Measurements from ENCODE around the gene SHLD1.

Gene SHLD1

DNA sequence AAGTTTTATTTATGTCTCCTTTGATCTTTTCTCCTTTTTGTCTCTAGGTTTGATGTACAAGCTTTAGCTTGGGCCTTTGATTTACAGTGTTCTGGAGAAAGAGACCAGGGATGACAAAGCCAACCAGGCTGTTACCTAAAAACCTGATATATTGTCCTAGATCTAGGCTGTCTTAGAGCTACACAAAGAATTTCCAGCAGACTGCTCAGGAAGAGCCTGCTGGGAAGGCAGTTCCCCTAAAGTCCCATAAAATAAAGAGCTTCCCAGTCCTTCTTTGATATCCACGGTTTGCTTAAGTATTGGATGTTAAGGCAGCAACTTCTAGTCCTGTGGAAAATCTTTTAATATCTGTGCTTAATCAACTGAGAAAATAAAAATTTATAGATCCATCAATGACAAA is 70.5 kb downstream of the SHLD1 start:
- no peaks in the 10 kb centered on the region for H3K36me3 ChIP-seq (ENCODE audit: control insufficient read depth, insufficient read depth, low read length)
- DNase-seq (ENCODE audit: low read depth, low spot score): no peak
- no CpG with 5 or more reads among the region's 1 CpG for WGBS (ENCODE audit: insufficient coverage, insufficient read length)
- H3K9me3 ChIP-seq (ENCODE audit: control insufficient read depth, insufficient read depth, low read length): no peaks in the 10 kb centered on the region
- H3K27me3 ChIP-seq (ENCODE audit: control insufficient read depth, insufficient read depth, low read length): no peaks in the 10 kb centered on the region
- no peak overlapping the region for H3K4me3 ChIP-seq (ENCODE audit: low read length)
- peaks cover 4% of the 10 kb centered on the region; the same call in 1 of the 2 replicates for H3K4me1 ChIP-seq (ENCODE audit: control insufficient read depth, insufficient read depth, low read length)
- H3K27ac ChIP-seq (ENCODE audit: low read length): no peak overlapping the region

DNA sequence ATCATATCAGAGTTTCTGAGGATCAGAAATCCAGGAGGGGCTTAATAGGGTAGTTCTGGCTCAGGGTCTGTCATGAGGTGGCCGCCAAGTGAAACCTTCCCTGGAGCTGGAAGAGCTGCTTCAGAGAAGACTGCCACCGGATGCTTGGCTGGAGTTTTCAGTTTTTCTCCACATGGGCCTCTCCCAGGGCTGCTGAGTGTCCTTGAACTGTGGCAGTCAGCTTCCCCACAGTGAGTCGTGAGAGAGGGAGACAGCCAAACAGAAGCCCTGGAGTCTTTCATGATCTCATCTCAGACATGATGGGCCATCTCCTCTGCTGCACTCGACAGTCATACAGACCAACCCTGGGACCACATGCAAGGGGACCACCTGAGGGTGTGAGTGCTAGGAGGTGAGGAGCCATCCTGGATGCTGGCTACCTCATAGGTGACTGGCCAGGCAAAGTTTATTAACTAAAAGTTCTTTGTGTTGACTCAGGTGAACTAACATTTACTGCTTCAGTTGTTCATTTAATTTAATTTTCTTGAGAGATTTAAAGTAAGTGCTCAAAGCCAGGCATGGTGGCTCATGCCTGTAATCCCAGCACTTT is 71.5 kb downstream of the SHLD1 start:
- Histone ChIP-seq H3K4me3 (ENCODE audit: low read length) (no peak overlapping the region), H3K27me3 (ENCODE audit: control insufficient read depth, insufficient read depth, low read length) (no peaks in the 10 kb centered on the region), H3K36me3 (ENCODE audit: control insufficient read depth, insufficient read depth, low read length) (no peaks in the 10 kb centered on the region), H3K9me3 (ENCODE audit: control insufficient read depth, insufficient read depth, low read length) (no peaks in the 10 kb centered on the region), H3K4me1 (ENCODE audit: control insufficient read depth, insufficient read depth, low read length) (peaks cover 4% of the 10 kb centered on the region; the same call in 1 of the 2 replicates), H3K27ac (ENCODE audit: low read length) (no peak overlapping the region)
- DNase-seq (ENCODE audit: low read depth, low spot score): no peak
- WGBS (ENCODE audit: insufficient coverage, insufficient read length): no CpG with 5 or more reads among the region's 4 CpGs

DNA sequence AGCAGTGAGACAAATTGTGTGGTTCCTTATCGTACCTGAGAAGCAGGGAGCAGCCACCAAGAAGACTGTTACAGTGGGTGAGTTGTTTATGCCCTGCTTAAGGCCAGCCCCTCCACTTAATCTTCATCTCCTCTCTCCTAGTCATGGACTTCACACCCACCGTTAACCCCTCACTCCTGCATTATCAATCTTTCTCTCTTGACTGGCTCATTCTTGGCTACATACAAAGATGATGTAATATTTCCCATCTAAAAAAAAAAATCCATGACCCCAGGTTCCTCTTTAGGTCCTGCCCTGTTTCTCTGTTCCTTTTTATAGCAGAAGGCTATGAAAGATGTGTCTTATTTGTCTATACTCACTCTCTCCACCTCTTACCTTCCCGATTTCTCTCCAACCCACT is 72.4 kb downstream of the SHLD1 start:
- Histone ChIP-seq H3K4me3 (ENCODE audit: low read length) (no peak overlapping the region), H3K36me3 (ENCODE audit: control insufficient read depth, insufficient read depth, low read length) (no peaks in the 10 kb centered on the region), H3K4me1 (ENCODE audit: control insufficient read depth, insufficient read depth, low read length) (peaks cover 6% of the 10 kb centered on the region; the same call in 1 of the 2 replicates), H3K27ac (ENCODE audit: low read length) (no peak overlapping the region), H3K9me3 (ENCODE audit: control insufficient read depth, insufficient read depth, low read length) (no peaks in the 10 kb centered on the region), H3K27me3 (ENCODE audit: control insufficient read depth, insufficient read depth, low read length) (no peaks in the 10 kb centered on the region)
- WGBS (ENCODE audit: insufficient coverage, insufficient read length): no CpG with 5 or more reads among the region's 3 CpGs
- DNase-seq (ENCODE audit: low read depth, low spot score): no peak

DNA sequence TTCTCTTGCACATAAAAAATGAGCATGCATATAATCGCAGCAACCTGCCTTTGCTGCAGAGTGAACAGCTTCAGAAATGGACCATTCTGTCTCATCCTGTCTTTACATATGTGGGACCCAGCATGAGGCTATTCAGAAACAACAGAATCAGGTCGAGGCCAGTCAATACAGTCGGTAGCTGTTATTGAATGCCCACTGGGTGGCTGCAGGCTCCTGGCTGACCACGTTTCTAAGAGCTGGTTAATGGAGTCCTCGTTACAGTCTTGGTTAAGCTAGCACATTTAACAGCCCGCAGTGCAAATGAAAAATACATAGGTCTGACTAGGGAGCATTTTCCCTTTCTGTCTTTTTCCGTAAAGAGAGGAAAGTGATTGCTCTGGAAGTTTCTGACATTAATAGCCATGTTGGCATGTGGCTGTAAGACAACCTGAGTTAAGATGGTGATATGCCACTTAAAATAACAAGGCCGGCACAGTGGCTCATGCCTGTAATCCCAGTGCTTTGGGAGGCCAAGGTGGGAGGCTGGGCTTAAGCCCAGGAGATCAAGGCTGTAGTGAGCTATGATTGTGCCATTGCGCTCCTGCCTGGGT is 75.0 kb downstream of the SHLD1 start:
- H3K4me1 ChIP-seq (ENCODE audit: control insufficient read depth, insufficient read depth, low read length): peaks cover 6% of the 10 kb centered on the region; the same call in 1 of the 2 replicates
- no peak overlapping the region for H3K4me3 ChIP-seq (ENCODE audit: low read length)
- no peaks in the 10 kb centered on the region for H3K36me3 ChIP-seq (ENCODE audit: control insufficient read depth, insufficient read depth, low read length)
- H3K27ac ChIP-seq (ENCODE audit: low read length): no peak overlapping the region
- DNase-seq (ENCODE audit: low read depth, low spot score): no peak
- no peaks in the 10 kb centered on the region for H3K27me3 ChIP-seq (ENCODE audit: control insufficient read depth, insufficient read depth, low read length)
- H3K9me3 ChIP-seq (ENCODE audit: control insufficient read depth, insufficient read depth, low read length): no peaks in the 10 kb centered on the region
- WGBS (ENCODE audit: insufficient coverage, insufficient read length): no CpG with 5 or more reads among the region's 9 CpGs

DNA sequence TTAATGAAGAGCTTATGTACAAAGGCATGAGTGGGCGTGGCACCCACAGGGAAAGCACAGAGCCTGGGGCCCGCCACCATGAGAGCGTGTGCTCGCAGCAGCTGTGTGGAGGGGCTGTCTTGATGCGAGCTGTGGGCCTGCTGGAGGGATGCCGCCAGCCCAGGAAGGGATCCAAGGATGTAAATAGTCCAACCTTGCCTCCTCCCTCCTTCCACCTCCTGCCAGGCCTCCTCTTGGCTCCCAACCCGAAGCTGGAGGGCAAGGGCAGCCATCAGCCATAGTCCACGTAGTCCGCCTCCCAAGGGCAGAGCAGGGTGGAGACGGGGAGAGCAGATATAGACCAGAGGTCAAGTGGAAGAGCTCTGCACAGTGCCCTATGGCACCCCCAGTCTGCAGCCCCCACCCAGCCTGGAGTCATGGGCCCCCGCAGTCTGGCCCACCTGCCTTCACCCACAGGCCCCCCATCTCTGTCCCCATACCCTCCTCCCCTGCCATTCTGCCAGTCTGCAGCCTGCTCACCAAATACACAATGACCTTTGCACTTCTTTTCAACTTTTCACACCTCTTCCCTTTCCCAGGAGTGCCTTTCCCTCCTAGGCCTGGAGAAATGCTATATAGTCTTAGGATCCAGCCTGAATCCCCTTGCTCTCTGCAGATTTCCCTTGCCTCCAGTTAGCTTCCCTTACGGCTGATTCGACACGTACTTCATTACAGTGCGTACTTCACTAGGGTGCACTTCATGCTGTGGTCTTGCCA is 77.1 kb downstream of the SHLD1 start:
- WGBS (ENCODE audit: insufficient coverage, insufficient read length): no CpG with 5 or more reads among the region's 15 CpGs
- H3K4me3 ChIP-seq (ENCODE audit: low read length): no peak overlapping the region
- H3K36me3 ChIP-seq (ENCODE audit: control insufficient read depth, insufficient read depth, low read length): no peaks in the 10 kb centered on the region
- no peak overlapping the region for H3K27ac ChIP-seq (ENCODE audit: low read length)
- no peaks in the 10 kb centered on the region for H3K9me3 ChIP-seq (ENCODE audit: control insufficient read depth, insufficient read depth, low read length)
- no peak for DNase-seq (ENCODE audit: low read depth, low spot score)
- H3K4me1 ChIP-seq (ENCODE audit: control insufficient read depth, insufficient read depth, low read length): peaks cover 6% of the 10 kb centered on the region; the same call in 1 of the 2 replicates
- no peaks in the 10 kb centered on the region for H3K27me3 ChIP-seq (ENCODE audit: control insufficient read depth, insufficient read depth, low read length)

DNA sequence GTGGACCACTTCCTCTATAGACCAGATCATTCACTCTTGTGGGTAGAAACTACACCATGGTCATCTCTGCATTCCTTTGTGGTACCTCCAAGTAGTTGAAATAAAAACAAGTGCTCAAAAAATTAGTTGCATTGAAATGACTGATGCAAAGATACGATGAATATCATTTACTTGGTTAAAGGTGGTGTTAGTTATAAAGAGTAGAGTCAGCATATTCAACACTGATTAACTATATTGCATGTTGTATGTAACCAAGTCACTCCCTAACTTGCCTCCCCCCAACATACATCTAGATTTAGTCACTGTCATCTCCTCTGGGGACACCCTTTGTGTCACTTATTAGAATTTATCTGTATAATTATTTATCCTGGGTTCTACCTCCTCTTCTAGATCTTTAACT is 77.7 kb downstream of the SHLD1 start:
- Histone ChIP-seq H3K27me3 (ENCODE audit: control insufficient read depth, insufficient read depth, low read length) (no peaks in the 10 kb centered on the region), H3K27ac (ENCODE audit: low read length) (no peak overlapping the region), H3K4me3 (ENCODE audit: low read length) (no peak overlapping the region), H3K9me3 (ENCODE audit: control insufficient read depth, insufficient read depth, low read length) (no peaks in the 10 kb centered on the region), H3K36me3 (ENCODE audit: control insufficient read depth, insufficient read depth, low read length) (no peaks in the 10 kb centered on the region), H3K4me1 (ENCODE audit: control insufficient read depth, insufficient read depth, low read length) (peaks cover 4% of the 10 kb centered on the region; the same call in 1 of the 2 replicates)
- DNase-seq (ENCODE audit: low read depth, low spot score): no peak
- no CpG with 5 or more reads among the region's 1 CpG for WGBS (ENCODE audit: insufficient coverage, insufficient read length)

DNA sequence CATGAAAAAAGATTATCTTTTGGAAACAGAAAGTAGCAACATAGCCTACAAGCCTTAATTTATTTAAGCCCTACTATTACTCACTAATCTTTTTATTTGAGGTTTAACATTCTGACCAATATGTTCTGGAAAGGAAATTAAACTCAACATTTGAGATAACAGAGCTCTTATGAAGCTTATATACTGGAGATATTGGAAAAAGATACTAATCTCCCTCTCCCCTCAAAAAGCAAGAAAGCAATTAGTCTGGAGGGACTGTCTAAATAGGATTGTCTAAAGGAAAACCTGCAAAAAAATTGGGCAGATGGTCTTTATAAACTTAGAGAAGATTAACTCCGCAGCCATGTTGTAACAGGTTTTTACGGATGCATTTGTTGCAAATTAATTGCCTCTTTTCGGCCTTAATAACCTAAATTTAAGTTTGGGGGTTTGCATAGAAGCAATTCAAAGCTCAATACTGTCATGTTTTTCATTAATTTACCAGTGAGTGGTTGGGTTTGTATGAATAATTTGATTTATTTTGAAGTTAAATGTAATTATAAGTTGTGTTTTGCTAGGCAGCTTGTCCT is 79.1 kb downstream of the SHLD1 start:
- H3K4me1 ChIP-seq (ENCODE audit: control insufficient read depth, insufficient read depth, low read length): peaks cover 4% of the 10 kb centered on the region; the same call in 1 of the 2 replicates
- H3K27me3 ChIP-seq (ENCODE audit: control insufficient read depth, insufficient read depth, low read length): no peaks in the 10 kb centered on the region
- WGBS (ENCODE audit: insufficient coverage, insufficient read length): no CpG with 5 or more reads among the region's 3 CpGs
- H3K27ac ChIP-seq (ENCODE audit: low read length): no peak overlapping the region
- no peak for DNase-seq (ENCODE audit: low read depth, low spot score)
- no peaks in the 10 kb centered on the region for H3K9me3 ChIP-seq (ENCODE audit: control insufficient read depth, insufficient read depth, low read length)
- no peaks in the 10 kb centered on the region for H3K36me3 ChIP-seq (ENCODE audit: control insufficient read depth, insufficient read depth, low read length)
- H3K4me3 ChIP-seq (ENCODE audit: low read length): no peak overlapping the region

DNA sequence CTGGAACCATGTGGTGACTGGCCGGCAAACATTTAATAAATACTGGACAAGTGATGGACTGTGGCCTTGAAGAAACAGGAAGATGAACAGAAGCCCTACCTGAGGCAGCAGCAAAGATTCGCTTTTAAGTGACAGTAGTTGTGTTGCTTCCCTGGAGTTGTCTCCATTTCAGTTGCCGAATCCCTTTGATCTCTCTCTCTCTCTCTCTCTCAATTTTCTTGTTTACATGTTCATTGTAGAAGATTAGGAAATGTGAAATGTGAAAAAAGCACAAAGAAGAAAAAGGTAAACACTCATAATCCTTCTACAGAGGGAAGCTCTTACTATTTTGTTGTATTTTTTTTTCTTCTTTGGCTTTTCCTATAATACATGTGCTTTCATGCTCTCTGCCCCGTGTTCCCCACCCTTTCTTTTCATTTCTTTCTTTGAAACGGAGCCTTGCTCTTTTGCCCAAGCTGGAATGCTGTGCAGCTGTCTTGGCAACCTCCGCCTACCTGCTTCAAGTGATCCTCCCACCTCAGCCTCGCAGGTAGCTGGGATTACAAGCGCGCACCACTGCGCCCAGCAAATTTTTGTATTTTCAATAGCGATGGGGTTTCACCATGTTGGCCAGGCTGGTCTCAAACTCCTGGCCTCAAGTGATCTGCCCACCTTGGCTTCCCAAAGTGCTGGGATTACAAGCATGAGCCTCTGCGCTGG is 81.5 kb downstream of the SHLD1 start:
- no peak overlapping the region for H3K4me3 ChIP-seq (ENCODE audit: low read length)
- H3K9me3 ChIP-seq (ENCODE audit: control insufficient read depth, insufficient read depth, low read length): no peaks in the 10 kb centered on the region
- H3K4me1 ChIP-seq (ENCODE audit: control insufficient read depth, insufficient read depth, low read length): peaks cover 4% of the 10 kb centered on the region; the same call in 1 of the 2 replicates
- H3K27ac ChIP-seq (ENCODE audit: low read length): no peak overlapping the region
- H3K27me3 ChIP-seq (ENCODE audit: control insufficient read depth, insufficient read depth, low read length): no peaks in the 10 kb centered on the region
- no peaks in the 10 kb centered on the region for H3K36me3 ChIP-seq (ENCODE audit: control insufficient read depth, insufficient read depth, low read length)
- no peak for DNase-seq (ENCODE audit: low read depth, low spot score)
- WGBS (ENCODE audit: insufficient coverage, insufficient read length): no CpG with 5 or more reads among the region's 12 CpGs

DNA sequence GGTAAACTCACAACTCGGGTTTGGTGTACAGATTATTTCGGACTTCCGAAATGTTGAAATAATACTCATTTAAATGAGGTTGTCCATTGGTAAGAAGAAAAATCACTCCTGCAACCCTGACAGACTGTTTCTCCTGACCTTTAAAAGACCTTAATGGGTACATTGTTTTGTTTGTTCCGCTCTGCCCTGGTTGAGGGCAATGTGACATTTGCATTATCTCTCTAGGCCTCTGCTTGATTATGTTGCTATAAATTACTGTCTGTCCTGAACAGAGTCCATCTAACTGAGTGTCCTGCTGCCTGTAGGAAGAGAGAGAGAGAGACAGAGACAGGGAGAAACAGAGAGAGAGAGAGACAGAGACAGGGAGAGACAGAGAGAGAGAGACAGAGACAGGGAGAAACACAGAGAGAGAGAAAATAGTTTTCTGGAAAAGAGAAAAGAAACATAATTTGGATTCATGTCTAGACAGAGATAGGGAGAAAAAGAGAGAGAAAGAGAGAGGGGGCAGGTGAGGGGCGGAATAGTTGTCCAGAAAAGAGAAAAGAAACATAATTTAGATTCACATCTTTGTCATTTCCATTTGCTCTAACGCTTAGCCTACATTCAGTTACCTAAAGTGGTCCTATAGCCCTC is 83.2 kb downstream of the SHLD1 start:
- DNase-seq (ENCODE audit: low read depth, low spot score): no peak
- no peak overlapping the region for H3K4me3 ChIP-seq (ENCODE audit: low read length)
- WGBS (ENCODE audit: insufficient coverage, insufficient read length): no CpG with 5 or more reads among the region's 6 CpGs
- H3K4me1 ChIP-seq (ENCODE audit: control insufficient read depth, insufficient read depth, low read length): 0 out of 2 replicates have a peak, but pooled peaks cover 2% of the 10 kb centered on the region
- no peaks in the 10 kb centered on the region for H3K27me3 ChIP-seq (ENCODE audit: control insufficient read depth, insufficient read depth, low read length)
- no peaks in the 10 kb centered on the region for H3K9me3 ChIP-seq (ENCODE audit: control insufficient read depth, insufficient read depth, low read length)
- H3K36me3 ChIP-seq (ENCODE audit: control insufficient read depth, insufficient read depth, low read length): no peaks in the 10 kb centered on the region
- no peak overlapping the region for H3K27ac ChIP-seq (ENCODE audit: low read length)

Data from iPS DF 6.9 (cell line).